HEK293T (cell line): Measurements from ENCODE around the gene CNDP1.

Experiments
- BHLHE40 ChIP-seq: fragments of 450-650 bp; IDR thresholded peaks from 2 replicates; pipeline ENCODE4 v1.6.1; 2016; ENCODE audit warnings: mild to moderate bottlenecking, moderate library complexity, borderline replicate concordance
- ELF4 ChIP-seq: fragments of 450-650 bp; IDR thresholded peaks from 2 replicates; pipeline ENCODE4 v1.6.1; 2017; ENCODE audit warnings: antibody characterized with exemption
- FOXM1 ChIP-seq: fragments of 450-650 bp; IDR thresholded peaks from 2 replicates; pipeline ENCODE4 v1.6.1; 2017; ENCODE audit warnings: mild to moderate bottlenecking, borderline replicate concordance
- SP1 ChIP-seq: fragments of 450-650 bp; IDR thresholded peaks from 2 replicates; pipeline ENCODE4 v1.6.1; 2017
- TARDBP ChIP-seq: fragments of 450-650 bp; IDR thresholded peaks from 2 replicates; pipeline ENCODE4 v1.6.1; 2016
- TF ChIP-seq, protein P1 (sequence below): fragments of 450-650 bp; IDR thresholded peaks from 2 replicates; pipeline ENCODE4 v1.6.1; 2016

DNA sequence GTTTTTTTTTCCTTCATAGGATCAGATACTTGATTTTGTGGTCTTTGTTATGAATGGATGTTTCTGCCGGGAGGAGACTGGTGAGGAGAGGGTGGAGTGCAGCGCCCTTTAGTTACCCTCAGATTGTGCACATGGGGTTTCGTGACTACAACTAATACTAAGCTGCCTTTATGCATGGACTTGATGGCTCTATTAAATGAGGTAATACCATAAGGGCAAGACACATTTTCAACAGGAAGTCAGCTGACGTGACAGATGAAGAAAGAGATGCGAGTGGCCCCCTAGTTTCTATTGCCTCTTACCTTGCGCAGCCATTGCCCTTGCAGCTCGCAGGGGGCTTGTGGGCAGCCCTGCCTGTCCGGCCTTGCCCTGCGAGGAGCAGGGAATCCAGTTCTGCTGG, 87.8 kb downstream of the CNDP1 start:
- no peak for TF ChIP-seq ELF4
- TF ChIP-seq BHLHE40: no peak
- no peak for TF ChIP-seq SP1
- TF ChIP-seq, protein P1, sequence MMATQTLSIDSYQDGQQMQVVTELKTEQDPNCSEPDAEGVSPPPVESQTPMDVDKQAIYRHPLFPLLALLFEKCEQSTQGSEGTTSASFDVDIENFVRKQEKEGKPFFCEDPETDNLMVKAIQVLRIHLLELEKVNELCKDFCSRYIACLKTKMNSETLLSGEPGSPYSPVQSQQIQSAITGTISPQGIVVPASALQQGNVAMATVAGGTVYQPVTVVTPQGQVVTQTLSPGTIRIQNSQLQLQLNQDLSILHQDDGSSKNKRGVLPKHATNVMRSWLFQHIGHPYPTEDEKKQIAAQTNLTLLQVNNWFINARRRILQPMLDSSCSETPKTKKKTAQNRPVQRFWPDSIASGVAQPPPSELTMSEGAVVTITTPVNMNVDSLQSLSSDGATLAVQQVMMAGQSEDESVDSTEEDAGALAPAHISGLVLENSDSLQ: no peak
- TF ChIP-seq TARDBP: no peak
- no peak for TF ChIP-seq FOXM1
